ENCODE data around the gene PKMYT1.

GRCh38 chr16:2948807-2949704 is 31.2 kb downstream of the PKMYT1 start:
- no peak for TF ChIP-seq RXRA (IDR thresholded peaks at IDR 0.05; ENCODE audit: borderline replicate concordance, low read depth)
- TF ChIP-seq GATA2 (CRISPR knock-in tag; IDR thresholded peaks at IDR 0.05), result no peak
- no peak for TF ChIP-seq POLR2AphosphoS5 (IDR thresholded peaks at IDR 0.05; ENCODE audit: low read depth, low read length)
- TF ChIP-seq CTCF (IDR thresholded peaks at IDR 0.05), result no peak
- no peak for TF ChIP-seq RAD21 (IDR thresholded peaks at IDR 0.05; ENCODE audit: low read length)
- TF ChIP-seq TCF12 (IDR thresholded peaks at IDR 0.05), result no peak
- no peak for TF ChIP-seq JUND (IDR thresholded peaks at IDR 0.05)
- no peak for TF ChIP-seq REST (IDR thresholded peaks at IDR 0.05; ENCODE audit: low read depth, low read length)
- no peak for TF ChIP-seq EZH2phosphoT487 (IDR thresholded peaks at IDR 0.05; ENCODE audit: borderline replicate concordance, low read depth)
- no peak for TF ChIP-seq MXI1 (IDR thresholded peaks at IDR 0.05; ENCODE audit: low read depth, low read length)

Measured in SK-N-SH (cell line).